GM23338 (cell line): Measurements from ENCODE around the gene OXNAD1. TPM values are rescaled to one million over a fixed set of nuclear protein-coding genes. Genes with fewer than 3 reads are reported as not detected.

Experiments used
- ATAC-seq: fragments of 200-7000 bp; cut with Tn5 transposase; 3 replicates; pipeline ENCODE4 v1.9.1; 2020
- DNase-seq: peaks from one replicate; pipeline ENCODE4 v3.0.0-alpha.2; 2015; ENCODE audit warnings: low spot score
- H2AFZ ChIP-seq: fragments of 200-600 bp; sonication (generic); 2 replicates; pipeline ENCODE4 v1.8.0; 2016; ENCODE audit warnings: antibody characterized with exemption, mild to moderate bottlenecking, moderate library complexity
- H3F3A ChIP-seq: fragments of 200-600 bp; sonication (generic); replicated peaks from 2 replicates; pipeline ENCODE4 v1.8.0; 2017; ENCODE audit warnings: antibody characterized with exemption, mixed run types, low read depth
- H3K27ac ChIP-seq: fragments of 200-600 bp; sonication (generic); 2 replicates; pipeline ENCODE4 v1.6.1; 2016; ENCODE audit warnings: low read depth
- H3K27me3 ChIP-seq: fragments of 200-600 bp; sonication (generic); 2 replicates; pipeline ENCODE4 v1.8.0; 2016; ENCODE audit warnings: mild to moderate bottlenecking, mixed run types, moderate library complexity; ENCODE audit not compliant: insufficient read depth
- H3K36me3 ChIP-seq: fragments of 200-600 bp; sonication (generic); 2 replicates; pipeline ENCODE4 v1.8.0; 2016; ENCODE audit warnings: mild to moderate bottlenecking; ENCODE audit not compliant: insufficient read depth
- H3K4me1 ChIP-seq: fragments of 200-600 bp; sonication (generic); 2 replicates; pipeline ENCODE4 v1.8.0; 2016; ENCODE audit warnings: mild to moderate bottlenecking, moderate library complexity; ENCODE audit not compliant: insufficient read depth
- H3K4me2 ChIP-seq: fragments of 200-600 bp; sonication (generic); 2 replicates; pipeline ENCODE4 v1.7.1; 2017; ENCODE audit warnings: mixed run types
- H3K4me3 ChIP-seq: fragments of 200-600 bp; sonication (generic); 2 replicates; pipeline ENCODE4 v1.6.1; 2016; ENCODE audit warnings: mixed run types
- H3K79me2 ChIP-seq: fragments of 200-600 bp; sonication (generic); replicated peaks from 2 replicates; pipeline ENCODE4 v1.8.0; 2017; ENCODE audit warnings: mild to moderate bottlenecking; ENCODE audit not compliant: insufficient read depth
- H3K9me2 ChIP-seq: fragments of 200-600 bp; sonication (generic); 2 replicates; pipeline ENCODE4 v1.8.0; 2017; ENCODE audit not compliant: insufficient read depth
- H4K20me1 ChIP-seq: fragments of 200-600 bp; sonication (generic); replicated peaks from 2 replicates; pipeline ENCODE4 v1.8.0; 2017; ENCODE audit warnings: mild to moderate bottlenecking; ENCODE audit not compliant: insufficient read depth
- H3K27ac Mint-ChIP-seq: 2 replicates; pipeline ENCODE4 v1.8.0; 2020; ENCODE audit warnings: inconsistent platforms, mild to moderate bottlenecking, moderate library complexity, mixed read lengths
- H3K27me3 Mint-ChIP-seq: 3 replicates; pipeline ENCODE4 v1.8.0; 2022; ENCODE audit warnings: low read depth, mild to moderate bottlenecking, moderate library complexity, mixed read lengths, inconsistent platforms; ENCODE audit not compliant: insufficient read depth, poor library complexity
- H3K36me3 Mint-ChIP-seq: 3 replicates; pipeline ENCODE4 v1.8.0; 2021; ENCODE audit warnings: low read depth, mild to moderate bottlenecking, inconsistent platforms, moderate library complexity, mixed read lengths
- H3K4me1 Mint-ChIP-seq: 3 replicates; pipeline ENCODE4 v1.8.0; 2020; ENCODE audit warnings: mild to moderate bottlenecking, inconsistent platforms, mixed read lengths
- H3K4me3 Mint-ChIP-seq: 3 replicates; pipeline ENCODE4 v1.8.0; 2021; ENCODE audit warnings: moderate library complexity, mild to moderate bottlenecking, inconsistent platforms, mixed read lengths
- H3K9me3 Mint-ChIP-seq: 3 replicates; pipeline ENCODE4 v1.8.0; 2020; ENCODE audit warnings: moderate library complexity, mild to moderate bottlenecking, inconsistent platforms, mixed read lengths
- CREB1 ChIP-seq: fragments of 250-450 bp; sonication (Bioruptor Pico); IDR thresholded peaks from 2 replicates; pipeline ENCODE4 v1.5.0; 2020; ENCODE audit warnings: low read depth, mild to moderate bottlenecking, moderate library complexity
- ETS1 ChIP-seq: IDR thresholded peaks from 2 replicates; pipeline ENCODE4 v1.6.1; 2016; ENCODE audit warnings: antibody characterized with exemption
- EZH2 ChIP-seq: fragments of 200-600 bp; sonication (generic); IDR thresholded peaks from one replicate; pipeline ENCODE4 v1.8.0; 2017; ENCODE audit warnings: antibody characterized with exemption, mild to moderate bottlenecking, low read depth; ENCODE audit not compliant: unreplicated experiment
- EZH2phosphoT487 ChIP-seq: fragments of 200-600 bp; sonication (generic); IDR thresholded peaks from one replicate; pipeline ENCODE4 v1.8.1; 2018; ENCODE audit warnings: antibody characterized with exemption; ENCODE audit not compliant: unreplicated experiment
- JUNB ChIP-seq: IDR thresholded peaks from one replicate; pipeline ENCODE4 v1.6.1; 2016; ENCODE audit warnings: antibody characterized with exemption; ENCODE audit not compliant: unreplicated experiment
- NANOG ChIP-seq: IDR thresholded peaks from 2 replicates; pipeline ENCODE4 v1.6.1; 2016; ENCODE audit warnings: antibody characterized with exemption, borderline replicate concordance
- POLR2AphosphoS5 ChIP-seq: IDR thresholded peaks from 2 replicates; pipeline ENCODE4 v1.6.1; 2016; ENCODE audit warnings: antibody characterized with exemption, low read depth
- STAT1 ChIP-seq: IDR thresholded peaks from one replicate; pipeline ENCODE4 v1.6.1; 2016; ENCODE audit warnings: antibody characterized with exemption; ENCODE audit not compliant: unreplicated experiment
- ZNF114 ChIP-seq: fragments of 250-450 bp; sonication (Bioruptor Pico); IDR thresholded peaks from 2 replicates; pipeline ENCODE4 v1.5.0; 2020; ENCODE audit warnings: mild to moderate bottlenecking, moderate library complexity
- ZNF331 ChIP-seq: fragments of 250-450 bp; sonication (Bioruptor Pico); IDR thresholded peaks from 2 replicates; pipeline ENCODE4 v1.5.0; 2020; ENCODE audit warnings: low read depth, mild to moderate bottlenecking, moderate library complexity
- polyA plus RNA-seq: library from polyadenylated mRNA; unstranded; fragments of >200 nt; fragmentation: Nextera tagmentation; extraction: Ambion mirVana; gene quantifications from 2 replicates; pipeline ENCODE4 v1.2.1, GENCODE V29; 2016
- total RNA-seq: library from RNA; depleted of rRNA; stranded (reverse); fragments of >200 nt; shearing (Covaris generic); gene quantifications from 2 replicates; pipeline ENCODE4 v1.2.3, GENCODE V29; 2014
- TF ChIP-seq, protein P1 (sequence below): IDR thresholded peaks from one replicate; pipeline ENCODE4 v1.6.1; 2018; ENCODE audit warnings: antibody characterized with exemption; ENCODE audit not compliant: unreplicated experiment
- TF ChIP-seq, protein P2 (sequence below), 2 experiments: fragments of 200-600 bp in 1 of 2; sonication (generic) in 1 of 2; conservative IDR thresholded peaks; 2 replicates each; pipeline versions ENCODE4 v1.5.1 to v1.6.1; 2016 to 2017; ENCODE audit warnings: antibody characterized with exemption in 2 of 2, low read depth in 2 of 2, mild to moderate bottlenecking in 2 of 2, moderate library complexity in 1 of 2

The OXNAD1 gene
- total and polyA plus RNA-seq, 2 experiments from 2014 or later, result 22.9 to 34.2 TPM

DNA sequence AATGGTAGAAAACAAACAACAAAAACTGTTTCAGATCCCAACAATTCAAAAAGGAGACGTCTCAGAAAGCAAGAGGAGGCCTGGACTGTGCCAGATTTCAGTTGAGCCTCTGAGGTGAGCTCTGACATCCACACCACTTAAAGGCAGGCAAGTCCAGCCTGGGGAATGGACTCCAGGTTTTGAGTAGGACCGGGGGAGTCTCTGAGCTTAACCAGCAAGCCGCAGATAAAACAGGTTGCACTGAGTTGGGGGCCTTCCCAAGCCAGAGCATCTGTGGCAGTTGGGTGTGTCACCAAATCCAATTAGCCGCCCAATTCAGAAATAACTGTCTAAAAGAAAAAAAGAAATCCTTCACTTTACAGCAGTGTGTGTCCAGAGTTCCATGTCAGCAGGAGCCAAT lies 54.7 kb downstream of the OXNAD1 start (continued):
- TF ChIP-seq CREB1 (CRISPR knock-in tag), result no peak
- no peak for TF ChIP-seq POLR2AphosphoS5
- TF ChIP-seq JUNB, result no peak

- Histone ChIP-seq H3K4me1 (peaks cover 5% of the 10 kb centered on the region; the same call in 1 of the 2 replicates), H3K9me2 (no peaks in the 10 kb centered on the region), H4K20me1 (no peaks in the 10 kb centered on the region; the same call in 1 of the 2 replicates), H3F3A (no peaks in the 10 kb centered on the region; the same call in 1 of the 2 replicates), H3K79me2 (no peaks in the 10 kb centered on the region), H3K36me3 (no peaks in the 10 kb centered on the region), H3K4me2 (no peak overlapping the region), H2AFZ (no peak overlapping the region), H3K4me3 (no peak overlapping the region), H3K27ac (no peak overlapping the region), H3K27me3 (no peaks in the 10 kb centered on the region)
- no peak for DNase-seq
- H3K36me3 Mint-ChIP-seq, result peaks cover 12% of the 10 kb centered on the region
- 0 out of 3 replicates have a peak, but pooled peaks cover 4% of the 10 kb centered on the region for H3K4me1 Mint-ChIP-seq
- H3K4me3 Mint-ChIP-seq, result no peak overlapping the region
- H3K9me3 Mint-ChIP-seq, result no peaks in the 10 kb centered on the region
- ATAC-seq, result no peak
- no peak for TF ChIP-seq JUNB
- H3K27ac Mint-ChIP-seq, result no peak overlapping the region; the same call in 1 of the 2 replicates
- H3K27me3 Mint-ChIP-seq, result peaks cover 4% of the 10 kb centered on the region
These were observed 55.7 kb downstream of the OXNAD1 start for GRCh38 chr3:16320711-16321110.

DNA sequence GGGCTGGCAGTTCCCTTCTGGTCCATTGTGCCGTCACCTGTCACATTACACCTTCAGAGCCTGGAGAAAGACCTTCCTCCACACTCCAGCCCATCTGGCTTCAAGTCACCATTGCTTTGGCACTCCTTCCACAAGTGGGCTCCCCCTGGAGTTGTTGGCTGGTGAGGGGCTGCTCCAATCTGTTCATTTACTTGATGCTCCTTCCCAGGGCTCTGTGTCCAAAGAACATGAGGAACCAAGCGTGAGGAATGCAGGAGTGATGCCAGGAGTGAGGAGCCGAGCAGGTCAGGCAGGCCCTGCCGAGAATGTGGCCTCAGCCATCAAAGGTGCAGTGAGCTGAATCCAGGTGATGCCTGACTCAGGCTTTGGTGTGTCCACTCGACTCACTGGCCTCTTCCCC lies 57.2 kb downstream of the OXNAD1 start:
- no peak overlapping the region for H3K27ac ChIP-seq
- no peak overlapping the region for H2AFZ ChIP-seq
- no peaks in the 10 kb centered on the region for H3K36me3 ChIP-seq
- Mint-ChIP-seq H3K27ac (no peak overlapping the region), H3K27me3 (peaks cover 4% of the 10 kb centered on the region), H3K4me3 (no peak overlapping the region), H3K9me3 (no peaks in the 10 kb centered on the region), H3K36me3 (peaks cover 12% of the 10 kb centered on the region), H3K4me1 (0 out of 3 replicates have a peak, but pooled peaks cover 4% of the 10 kb centered on the region)
- ATAC-seq, result no peak
- no peaks in the 10 kb centered on the region; the same call in 1 of the 2 replicates for H4K20me1 ChIP-seq
- H3F3A ChIP-seq, result no peaks in the 10 kb centered on the region; the same call in 1 of the 2 replicates
- no peak overlapping the region for H3K4me3 ChIP-seq
- H3K27me3 ChIP-seq, result no peaks in the 10 kb centered on the region
- H3K4me1 ChIP-seq, result peaks cover 5% of the 10 kb centered on the region; the same call in 1 of the 2 replicates
- no peak for TF ChIP-seq CREB1 (CRISPR knock-in tag)
- no peak for TF ChIP-seq POLR2AphosphoS5
- TF ChIP-seq ETS1, result no peak
- TF ChIP-seq, protein P1, sequence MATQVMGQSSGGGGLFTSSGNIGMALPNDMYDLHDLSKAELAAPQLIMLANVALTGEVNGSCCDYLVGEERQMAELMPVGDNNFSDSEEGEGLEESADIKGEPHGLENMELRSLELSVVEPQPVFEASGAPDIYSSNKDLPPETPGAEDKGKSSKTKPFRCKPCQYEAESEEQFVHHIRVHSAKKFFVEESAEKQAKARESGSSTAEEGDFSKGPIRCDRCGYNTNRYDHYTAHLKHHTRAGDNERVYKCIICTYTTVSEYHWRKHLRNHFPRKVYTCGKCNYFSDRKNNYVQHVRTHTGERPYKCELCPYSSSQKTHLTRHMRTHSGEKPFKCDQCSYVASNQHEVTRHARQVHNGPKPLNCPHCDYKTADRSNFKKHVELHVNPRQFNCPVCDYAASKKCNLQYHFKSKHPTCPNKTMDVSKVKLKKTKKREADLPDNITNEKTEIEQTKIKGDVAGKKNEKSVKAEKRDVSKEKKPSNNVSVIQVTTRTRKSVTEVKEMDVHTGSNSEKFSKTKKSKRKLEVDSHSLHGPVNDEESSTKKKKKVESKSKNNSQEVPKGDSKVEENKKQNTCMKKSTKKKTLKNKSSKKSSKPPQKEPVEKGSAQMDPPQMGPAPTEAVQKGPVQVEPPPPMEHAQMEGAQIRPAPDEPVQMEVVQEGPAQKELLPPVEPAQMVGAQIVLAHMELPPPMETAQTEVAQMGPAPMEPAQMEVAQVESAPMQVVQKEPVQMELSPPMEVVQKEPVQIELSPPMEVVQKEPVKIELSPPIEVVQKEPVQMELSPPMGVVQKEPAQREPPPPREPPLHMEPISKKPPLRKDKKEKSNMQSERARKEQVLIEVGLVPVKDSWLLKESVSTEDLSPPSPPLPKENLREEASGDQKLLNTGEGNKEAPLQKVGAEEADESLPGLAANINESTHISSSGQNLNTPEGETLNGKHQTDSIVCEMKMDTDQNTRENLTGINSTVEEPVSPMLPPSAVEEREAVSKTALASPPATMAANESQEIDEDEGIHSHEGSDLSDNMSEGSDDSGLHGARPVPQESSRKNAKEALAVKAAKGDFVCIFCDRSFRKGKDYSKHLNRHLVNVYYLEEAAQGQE, result no peak
- no peak for TF ChIP-seq JUNB
- no peak for TF ChIP-seq EZH2phosphoT487
- TF ChIP-seq EZH2, result no peak
- no peak for TF ChIP-seq ZNF114 (CRISPR knock-in tag)
- TF ChIP-seq NANOG, result no peak
- no peak for TF ChIP-seq STAT1
- no peak for TF ChIP-seq ZNF331 (CRISPR knock-in tag)
- TF ChIP-seq, protein P2, sequence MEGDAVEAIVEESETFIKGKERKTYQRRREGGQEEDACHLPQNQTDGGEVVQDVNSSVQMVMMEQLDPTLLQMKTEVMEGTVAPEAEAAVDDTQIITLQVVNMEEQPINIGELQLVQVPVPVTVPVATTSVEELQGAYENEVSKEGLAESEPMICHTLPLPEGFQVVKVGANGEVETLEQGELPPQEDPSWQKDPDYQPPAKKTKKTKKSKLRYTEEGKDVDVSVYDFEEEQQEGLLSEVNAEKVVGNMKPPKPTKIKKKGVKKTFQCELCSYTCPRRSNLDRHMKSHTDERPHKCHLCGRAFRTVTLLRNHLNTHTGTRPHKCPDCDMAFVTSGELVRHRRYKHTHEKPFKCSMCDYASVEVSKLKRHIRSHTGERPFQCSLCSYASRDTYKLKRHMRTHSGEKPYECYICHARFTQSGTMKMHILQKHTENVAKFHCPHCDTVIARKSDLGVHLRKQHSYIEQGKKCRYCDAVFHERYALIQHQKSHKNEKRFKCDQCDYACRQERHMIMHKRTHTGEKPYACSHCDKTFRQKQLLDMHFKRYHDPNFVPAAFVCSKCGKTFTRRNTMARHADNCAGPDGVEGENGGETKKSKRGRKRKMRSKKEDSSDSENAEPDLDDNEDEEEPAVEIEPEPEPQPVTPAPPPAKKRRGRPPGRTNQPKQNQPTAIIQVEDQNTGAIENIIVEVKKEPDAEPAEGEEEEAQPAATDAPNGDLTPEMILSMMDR (conservative IDR thresholded peaks at IDR 0.05; ENCODE audit: low read depth in 2 of 2), result no peak
- H3K9me2 ChIP-seq, result no peaks in the 10 kb centered on the region
- no peak for DNase-seq
- no peaks in the 10 kb centered on the region for H3K79me2 ChIP-seq
- H3K4me2 ChIP-seq, result no peak overlapping the region
